Endothelial cell of hepatic sinusoid (primary cell): ENCODE results near the gene GEMIN2.
"Not testable (repeated sequence)": the region's sequence is repeated elsewhere in the genome, so short reads cannot be mapped to it uniquely, and the experiment has no call there.

ENCODE experiments used
- in situ Hi-C: cut with HindIII; loops from 2 replicates; pipeline ENCODE4 v1.10.0; 2017; ENCODE audit warnings: low sequenced_read_pairs

GEMIN2 gene

GRCh38 chr14:39109893-39110715, 4.0 kb upstream of the GEMIN2 start:
- in situ Hi-C loops, result no loop called here

- in situ Hi-C loops, result no loop called here
Observed at GRCh38 chr14:39113685-39114072, 444 bp upstream of the GEMIN2 start.

- in situ Hi-C loops, result no loop called here
Observed at GRCh38 chr14:39122330-39123138, 8.4 kb downstream of the GEMIN2 start.

GRCh38 chr14:39137835-39138234, 23.7 kb downstream of the GEMIN2 start:
- in situ Hi-C loops, result not testable (repeated sequence)

GRCh38 chr14:39138440-39138839, 24.3 kb downstream of the GEMIN2 start:
- in situ Hi-C loops, result no loop called here

- in situ Hi-C loops, result no loop called here
Observed at GRCh38 chr14:39140170-39140569, 26.0 kb downstream of the GEMIN2 start.

GRCh38 chr14:39141623-39142022, 27.5 kb downstream of the GEMIN2 start:
- in situ Hi-C loops, result not testable (repeated sequence)

- in situ Hi-C loops, result not testable (repeated sequence)
Observed at GRCh38 chr14:39143226-39143625, 29.1 kb downstream of the GEMIN2 start.

- in situ Hi-C loops, result no loop called here
Observed at GRCh38 chr14:39145266-39145966, 31.3 kb downstream of the GEMIN2 start.

- in situ Hi-C loops, result no loop called here
Observed at GRCh38 chr14:39154594-39155189, 40.6 kb downstream of the GEMIN2 start.

GRCh38 chr14:39157491-39157890, 43.4 kb downstream of the GEMIN2 start:
- in situ Hi-C loops, result no loop called here

GRCh38 chr14:39158222-39158858, 44.2 kb downstream of the GEMIN2 start:
- in situ Hi-C loops, result no loop called here

GRCh38 chr14:39160494-39160893, 46.4 kb downstream of the GEMIN2 start:
- in situ Hi-C loops, result no loop called here

GRCh38 chr14:39167797-39168320, 53.7 kb downstream of the GEMIN2 start:
- in situ Hi-C loops, result not testable (repeated sequence)

- in situ Hi-C loops, result no loop called here
Observed at GRCh38 chr14:39168591-39168990, 54.5 kb downstream of the GEMIN2 start.

GRCh38 chr14:39169541-39169900, 55.4 kb downstream of the GEMIN2 start:
- in situ Hi-C loops, result no loop called here

- in situ Hi-C loops, result no loop called here
Observed at GRCh38 chr14:39173198-39173597, 59.1 kb downstream of the GEMIN2 start.

GRCh38 chr14:39174560-39175444, 60.7 kb downstream of the GEMIN2 start, which contains the start of gene PNN:
TSS of gene PNN (plus strand) at chr14:39175254. CDS start at chr14:39175280, 26 bp downstream.
- in situ Hi-C loops, result no loop called here
